Tibial nerve (tissue), 4 donors: ENCODE results near the gene C2CD5. TPM values are rescaled to one million over a fixed set of nuclear protein-coding genes. Genes with fewer than 3 reads are reported as not detected.

Source experiments
- DNase-seq, 2 donors: peaks; one replicate each; pipeline ENCODE4 v3.0.0-alpha.2; 2019; ENCODE audit warnings: low spot score in 2 of 2
- H3K27ac ChIP-seq, 4 donors: fragments of 200-600 bp; sonication (generic) in 3 of 4; one replicate each; pipeline ENCODE4 v1.5.1; 2017 to 2019; ENCODE audit warnings: mild to moderate bottlenecking in 1 of 4
- H3K27me3 ChIP-seq, 2 donors: fragments of 200-600 bp; sonication (generic) in 1 of 2; one replicate each; pipeline versions ENCODE4 v1.5.1 to v1.6.0; 2017 to 2019
- H3K36me3 ChIP-seq, 3 donors: fragments of 200-600 bp; sonication (generic); one replicate each; pipeline ENCODE4 v1.5.1; 2018 to 2019
- H3K4me1 ChIP-seq, 4 donors: fragments of 200-600 bp; sonication (generic) in 3 of 4; one replicate each; pipeline ENCODE4 v1.5.1; 2017 to 2019
- H3K4me3 ChIP-seq, 4 donors: fragments of 200-600 bp; sonication (generic) in 3 of 4; one replicate each; pipeline ENCODE4 v1.5.1; 2017 to 2019; ENCODE audit warnings: mild to moderate bottlenecking in 1 of 4, moderate library complexity in 1 of 4
- H3K9me3 ChIP-seq, 4 donors: fragments of 200-600 bp; sonication (generic) in 3 of 4; one replicate each; pipeline ENCODE4 v1.5.1; 2017 to 2019
- EP300 ChIP-seq, 2 donors: sonication (generic); formaldehyde crosslinking; IDR thresholded peaks; one replicate each; pipeline ENCODE4 v1.6.1; 2017; ENCODE audit warnings: antibody characterized with exemption in 2 of 2, mild to moderate bottlenecking in 1 of 2
- POLR2A ChIP-seq, 2 donors: fragments of 450-650 bp; IDR thresholded peaks; one replicate each; pipeline ENCODE4 v1.6.1; 2017; ENCODE audit warnings: antibody characterized with exemption in 2 of 2, mild to moderate bottlenecking in 2 of 2, moderate library complexity in 2 of 2
- WGBS, 2 donors: methylation state at CpG; one replicate each; pipeline ENCODE4 v1.1.5; 2018; 5-methylcytosine and 5-hydroxymethylcytosine counted together
- total RNA-seq, 4 donors: library from RNA; depleted of rRNA; stranded (reverse); fragments of >200 nt; gene quantifications; one replicate each; pipeline ENCODE4 v1.1.0, GENCODE V29; 2016
- TF ChIP-seq, protein P1 (sequence below), 5 experiments: fragments of 200-600 bp in 3 of 5; fragments of 450-650 bp in 2 of 5; sonication (generic) in 3 of 5; IDR thresholded peaks; one replicate each; pipeline ENCODE4 v1.5.1; 2016 to 2019; ENCODE audit warnings: antibody characterized with exemption in 5 of 5, mild to moderate bottlenecking in 3 of 5, moderate library complexity in 2 of 5

C2CD5 gene
- total RNA-seq, 4 donors from 2014 or later, result 49.2 to 63.8 (median 52.5) TPM

DNA sequence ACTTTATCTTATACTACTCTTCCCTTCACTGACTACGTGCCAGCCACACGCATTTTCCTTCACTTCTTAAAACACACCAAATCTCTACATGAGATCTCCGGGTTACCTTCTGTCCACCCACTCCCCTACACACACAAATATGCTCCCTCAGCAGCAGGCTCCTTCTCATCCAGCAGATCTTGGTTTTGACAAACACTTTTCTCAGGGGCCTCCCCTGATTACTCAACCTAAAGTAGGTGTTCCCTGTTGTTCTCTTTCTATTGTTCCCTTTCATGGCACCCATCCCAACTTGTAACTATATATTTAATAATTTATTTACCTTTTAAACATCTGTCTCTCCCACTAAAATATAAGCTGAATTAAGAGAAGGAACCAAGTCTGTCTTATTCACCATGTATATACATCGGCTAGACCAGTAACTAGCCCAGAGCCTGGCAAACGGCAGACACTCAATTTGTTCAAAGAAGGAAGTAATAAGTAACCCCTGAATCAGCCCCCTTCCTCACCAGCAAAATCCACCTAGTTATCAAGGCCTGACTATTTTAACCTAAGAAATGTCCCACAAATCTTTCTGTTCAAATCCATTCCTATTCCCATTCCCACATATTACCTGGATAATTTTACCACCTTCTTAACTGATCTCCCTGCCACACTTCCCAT lies 2.7 kb downstream of the C2CD5 start:
- no peak for DNase-seq
- no peaks in the 10 kb centered on the region for H3K27me3 ChIP-seq
- WGBS, 2 donors, result 86 to 91% methylated on average over 5 of the region's 5 CpGs
- H3K27ac ChIP-seq, result no peak overlapping the region
- H3K4me1 ChIP-seq, result peaks cover 0 to 59% (median 33%) of the 10 kb centered on the region in 4 donors
- H3K36me3 ChIP-seq, result peaks cover 0 to 4% (median 0%) of the 10 kb centered on the region in 3 donors
- peaks cover 0 to under 1% (median 0%) of the 10 kb centered on the region in 4 donors for H3K9me3 ChIP-seq
- no peak overlapping the region for H3K4me3 ChIP-seq
- no peak for TF ChIP-seq EP300 (IDR thresholded peaks at IDR 0.05)
- no peak for TF ChIP-seq POLR2A (IDR thresholded peaks at IDR 0.05)
- TF ChIP-seq, protein P1, sequence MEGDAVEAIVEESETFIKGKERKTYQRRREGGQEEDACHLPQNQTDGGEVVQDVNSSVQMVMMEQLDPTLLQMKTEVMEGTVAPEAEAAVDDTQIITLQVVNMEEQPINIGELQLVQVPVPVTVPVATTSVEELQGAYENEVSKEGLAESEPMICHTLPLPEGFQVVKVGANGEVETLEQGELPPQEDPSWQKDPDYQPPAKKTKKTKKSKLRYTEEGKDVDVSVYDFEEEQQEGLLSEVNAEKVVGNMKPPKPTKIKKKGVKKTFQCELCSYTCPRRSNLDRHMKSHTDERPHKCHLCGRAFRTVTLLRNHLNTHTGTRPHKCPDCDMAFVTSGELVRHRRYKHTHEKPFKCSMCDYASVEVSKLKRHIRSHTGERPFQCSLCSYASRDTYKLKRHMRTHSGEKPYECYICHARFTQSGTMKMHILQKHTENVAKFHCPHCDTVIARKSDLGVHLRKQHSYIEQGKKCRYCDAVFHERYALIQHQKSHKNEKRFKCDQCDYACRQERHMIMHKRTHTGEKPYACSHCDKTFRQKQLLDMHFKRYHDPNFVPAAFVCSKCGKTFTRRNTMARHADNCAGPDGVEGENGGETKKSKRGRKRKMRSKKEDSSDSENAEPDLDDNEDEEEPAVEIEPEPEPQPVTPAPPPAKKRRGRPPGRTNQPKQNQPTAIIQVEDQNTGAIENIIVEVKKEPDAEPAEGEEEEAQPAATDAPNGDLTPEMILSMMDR (IDR thresholded peaks at IDR 0.05), result no peak

DNA sequence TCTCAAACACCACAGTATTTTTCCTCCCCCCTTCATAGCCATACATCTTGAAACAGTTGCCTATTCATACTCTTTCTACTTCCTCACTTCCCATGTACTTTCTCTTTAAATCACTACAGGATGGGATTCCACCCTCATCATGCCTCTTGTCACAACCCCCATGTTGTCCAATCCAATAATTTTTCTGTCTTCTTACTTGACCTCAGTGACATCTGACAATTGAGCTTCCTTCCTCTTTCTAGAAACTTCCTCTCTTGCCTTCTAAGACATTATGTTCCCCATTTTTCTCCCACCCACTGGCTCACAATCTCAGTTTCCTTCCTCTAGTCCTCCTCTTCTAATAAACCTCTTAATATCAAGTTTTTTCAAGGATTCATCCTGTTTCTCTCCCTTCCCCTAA lies 5.3 kb downstream of the C2CD5 start:
- peak overlapping the region in 2 of 4 donors; percentile 3 to 31 for H3K27ac ChIP-seq
- H3K36me3 ChIP-seq, result peaks cover 0 to 7% (median 0%) of the 10 kb centered on the region in 3 donors
- H3K27me3 ChIP-seq, result no peaks in the 10 kb centered on the region
- H3K4me3 ChIP-seq, result no peak overlapping the region
- TF ChIP-seq POLR2A (IDR thresholded peaks at IDR 0.05) (no peak), EP300 (IDR thresholded peaks at IDR 0.05) (peak; percentile 18 to 66)
- H3K4me1 ChIP-seq, result peaks cover 0 to 72% (median 32%) of the 10 kb centered on the region in 4 donors
- H3K9me3 ChIP-seq, result peaks cover 0 to 3% (median 0%) of the 10 kb centered on the region in 4 donors
- no peak for DNase-seq

DNA sequence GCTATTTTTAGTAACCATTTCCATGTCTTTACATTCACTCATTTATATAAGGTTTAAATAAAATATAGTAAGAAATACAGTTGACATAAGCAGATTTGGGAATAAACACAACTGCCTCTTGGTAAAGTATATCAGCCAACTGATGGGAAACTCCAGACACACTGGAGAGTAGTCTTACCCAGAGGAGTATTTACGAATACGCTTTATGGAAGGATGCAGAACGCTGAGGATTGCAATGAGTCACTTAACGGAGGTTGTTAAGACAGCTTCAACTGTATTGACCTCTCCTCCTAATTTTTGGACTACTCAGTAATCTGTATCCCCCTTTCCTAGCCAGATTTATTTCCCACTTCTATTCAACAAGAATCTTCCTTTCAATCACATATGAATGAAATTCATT lies 6.0 kb downstream of the C2CD5 start:
- no peak for DNase-seq
- Histone ChIP-seq H3K27me3 (no peaks in the 10 kb centered on the region), H3K9me3 (peaks cover 0 to 3% (median 0%) of the 10 kb centered on the region in 4 donors), H3K4me3 (no peak overlapping the region), H3K36me3 (peaks cover 0 to 15% (median 6%) of the 10 kb centered on the region in 3 donors), H3K4me1 (peaks cover 0 to 70% (median 32%) of the 10 kb centered on the region in 4 donors), H3K27ac (peak overlapping the region in 2 of 4 donors; percentile 3 to 18)
- WGBS, 2 donors, result 36 to 55% methylated on average over 4 of the region's 4 CpGs
- no peak for TF ChIP-seq EP300 (IDR thresholded peaks at IDR 0.05)
- no peak for TF ChIP-seq POLR2A (IDR thresholded peaks at IDR 0.05)
- TF ChIP-seq, protein P1 (IDR thresholded peaks at IDR 0.05), result no peak

GRCh38 chr12:22536971-22537544 lies 7.3 kb downstream of the C2CD5 start:
- no peak for DNase-seq
- H3K36me3 ChIP-seq, result peaks cover 0 to 27% (median 6%) of the 10 kb centered on the region in 3 donors
- 56 to 58% methylated on average over 3 of the region's 3 CpGs for WGBS, 2 donors
- no peak for TF ChIP-seq POLR2A (IDR thresholded peaks at IDR 0.05)
- TF ChIP-seq, protein P1 (IDR thresholded peaks at IDR 0.05), result no peak
- no peak for TF ChIP-seq EP300 (IDR thresholded peaks at IDR 0.05)
- H3K9me3 ChIP-seq, result peaks cover 0 to 3% (median 0%) of the 10 kb centered on the region in 4 donors
- H3K4me1 ChIP-seq, result peaks cover 0 to 57% (median 19%) of the 10 kb centered on the region in 4 donors
- H3K27ac ChIP-seq, result no peak overlapping the region
- H3K27me3 ChIP-seq, result no peaks in the 10 kb centered on the region
- H3K4me3 ChIP-seq, result no peak overlapping the region

GRCh38 chr12:22536346-22536945 lies 7.9 kb downstream of the C2CD5 start:
- TF ChIP-seq POLR2A (IDR thresholded peaks at IDR 0.05) (no peak), EP300 (IDR thresholded peaks at IDR 0.05) (no peak)
- Histone ChIP-seq H3K4me1 (peaks cover 0 to 51% (median 16%) of the 10 kb centered on the region in 4 donors), H3K27me3 (no peaks in the 10 kb centered on the region), H3K36me3 (peaks cover 0 to 33% (median 6%) of the 10 kb centered on the region in 3 donors), H3K27ac (no peak overlapping the region), H3K9me3 (peaks cover 0 to 3% (median under 1%) of the 10 kb centered on the region in 4 donors), H3K4me3 (no peak overlapping the region)
- WGBS, 2 donors, result 70% methylated on average over 2 of the region's 2 CpGs
- no peak for DNase-seq

DNA sequence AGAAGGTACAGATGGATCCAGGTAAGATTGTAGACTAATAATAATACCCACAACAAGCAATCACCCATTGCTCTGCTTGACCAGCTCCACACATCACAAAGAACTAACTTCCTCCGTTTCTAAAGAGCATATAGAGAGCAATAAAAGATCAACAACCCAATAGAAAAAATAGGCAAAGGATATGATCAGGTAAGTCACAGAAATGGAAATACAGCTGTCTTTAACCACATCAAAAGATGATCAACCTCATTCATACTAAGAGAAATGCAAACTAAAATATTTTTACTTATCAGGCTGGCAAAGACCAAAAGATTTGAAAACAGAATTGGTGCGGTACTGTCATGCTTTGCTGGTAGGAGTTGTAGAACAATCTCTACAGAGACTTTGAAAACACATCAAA lies 8.9 kb downstream of the C2CD5 start:
- no peak for DNase-seq
- Histone ChIP-seq H3K36me3 (peaks cover 0 to 41% (median 6%) of the 10 kb centered on the region in 3 donors), H3K9me3 (peaks cover 0 to 3% (median 1%) of the 10 kb centered on the region in 4 donors), H3K4me1 (peaks cover 0 to 50% (median 16%) of the 10 kb centered on the region in 4 donors), H3K27ac (no peak overlapping the region), H3K27me3 (no peaks in the 10 kb centered on the region), H3K4me3 (no peak overlapping the region)
- TF ChIP-seq, protein P1 (IDR thresholded peaks at IDR 0.05), result no peak
- no peak for TF ChIP-seq EP300 (IDR thresholded peaks at IDR 0.05)
- no peak for TF ChIP-seq POLR2A (IDR thresholded peaks at IDR 0.05)
- WGBS, 2 donors, result 84 to 89% methylated on average over 2 of the region's 2 CpGs
